ENCODE results near the gene ATG2A. TPM values are rescaled to one million over a fixed set of nuclear protein-coding genes. Genes with fewer than 3 reads are reported as not detected.

ATG2A gene
- total RNA-seq, 1 donor from 2014 or later: 24.8 TPM

- H3K4me3 ChIP-seq (ENCODE audit: low read depth, low read length): peak within 1 kb of the TSS; percentile 67
- H3K36me3 ChIP-seq (ENCODE audit: control insufficient read depth, insufficient read depth, low read length): no peaks in the 10 kb centered on the region
- no peak for TF ChIP-seq CTCF (IDR thresholded peaks at IDR 0.05; ENCODE audit: insufficient read depth, low read length, poor library complexity, severe bottlenecking)
- H3K27me3 ChIP-seq (ENCODE audit: control insufficient read depth, insufficient read depth, low read length): no peaks in the 10 kb centered on the region
- DNase-seq (ENCODE audit: low read depth): peak; percentile 90
Measured at GRCh38 chr11:64923944-64924909, 7.2 kb upstream of the ATG2A start, which contains the start of gene PPP2R5B. TSS of gene PPP2R5B (plus strand) at chr11:64924689. CDS start at chr11:64925735, 1,046 bp downstream.

DNA sequence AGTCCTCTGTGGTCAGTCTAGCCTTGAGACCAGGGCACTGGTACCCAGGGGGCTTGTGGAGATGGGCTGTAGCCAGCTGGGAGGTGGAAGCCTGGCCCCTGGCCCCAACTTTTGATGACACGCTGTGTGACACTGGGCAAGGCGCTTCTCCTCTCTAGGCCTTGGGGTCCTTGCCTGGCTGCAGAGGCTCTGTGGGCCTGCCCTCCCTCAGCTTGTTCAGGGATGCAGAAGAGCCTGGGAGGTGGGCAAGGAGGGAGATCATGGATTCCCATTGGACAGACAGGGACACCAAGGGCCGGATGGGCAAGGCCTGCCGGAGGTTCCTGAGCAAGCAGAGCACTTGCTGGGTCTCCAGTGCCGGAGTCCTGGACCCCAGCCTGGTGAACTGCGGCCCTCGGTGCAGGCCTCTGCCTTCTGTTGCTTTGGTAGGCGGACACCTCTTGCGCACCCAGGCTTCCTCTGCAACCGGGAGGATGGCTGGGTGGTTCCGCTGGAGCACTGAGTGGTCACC lies 6.2 kb upstream of the ATG2A start:
- Histone ChIP-seq H3K4me3 (ENCODE audit: low read depth, low read length) (no peak overlapping the region), H3K27me3 (ENCODE audit: control insufficient read depth, insufficient read depth, low read length) (no peaks in the 10 kb centered on the region), H3K36me3 (ENCODE audit: control insufficient read depth, insufficient read depth, low read length) (no peaks in the 10 kb centered on the region)
- DNase-seq (ENCODE audit: low read depth): no peak
- no peak for TF ChIP-seq CTCF (IDR thresholded peaks at IDR 0.05; ENCODE audit: insufficient read depth, low read length, poor library complexity, severe bottlenecking)

- H3K36me3 ChIP-seq (ENCODE audit: control insufficient read depth, insufficient read depth, low read length): no peaks in the 10 kb centered on the region
- TF ChIP-seq CTCF (IDR thresholded peaks at IDR 0.05; ENCODE audit: insufficient read depth, low read length, poor library complexity, severe bottlenecking): no peak
- no peak for DNase-seq (ENCODE audit: low read depth)
- no peak overlapping the region for H3K4me3 ChIP-seq (ENCODE audit: low read depth, low read length)
- no peaks in the 10 kb centered on the region for H3K27me3 ChIP-seq (ENCODE audit: control insufficient read depth, insufficient read depth, low read length)
Measured at GRCh38 chr11:64921384-64921783, 4.4 kb upstream of the ATG2A start.

DNA sequence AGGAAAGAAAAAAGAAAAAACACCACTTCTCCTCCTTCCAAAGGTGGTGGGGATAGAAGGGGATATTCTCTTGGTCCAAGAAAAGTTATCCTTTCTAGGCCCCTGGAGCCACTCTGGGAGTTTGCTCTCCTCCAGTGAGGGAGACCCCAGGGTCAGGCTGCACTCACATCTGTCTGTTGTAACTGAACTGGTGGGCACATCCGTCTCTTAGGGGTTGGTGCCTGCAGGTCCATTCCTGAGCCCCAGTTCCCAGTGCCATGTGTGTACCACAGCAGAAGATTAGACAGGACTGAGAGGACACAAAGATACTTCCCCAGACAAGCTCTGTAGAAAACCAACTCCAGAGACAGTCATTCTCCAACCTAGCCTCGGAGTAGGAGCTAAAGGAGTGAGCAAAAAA lies 3.1 kb upstream of the ATG2A start:
- no peak for DNase-seq (ENCODE audit: low read depth)
- Histone ChIP-seq H3K27me3 (ENCODE audit: control insufficient read depth, insufficient read depth, low read length) (no peaks in the 10 kb centered on the region), H3K4me3 (ENCODE audit: low read depth, low read length) (no peak overlapping the region), H3K36me3 (ENCODE audit: control insufficient read depth, insufficient read depth, low read length) (no peaks in the 10 kb centered on the region)
- TF ChIP-seq CTCF (IDR thresholded peaks at IDR 0.05; ENCODE audit: insufficient read depth, low read length, poor library complexity, severe bottlenecking): no peak

GRCh38 chr11:64919627-64920026 lies 2.6 kb upstream of the ATG2A start:
- DNase-seq (ENCODE audit: low read depth): no peak
- no peak for TF ChIP-seq CTCF (IDR thresholded peaks at IDR 0.05; ENCODE audit: insufficient read depth, low read length, poor library complexity, severe bottlenecking)

More at GRCh38 chr11:64919627-64920026, 2.6 kb upstream of the ATG2A start:
- H3K4me3 ChIP-seq (ENCODE audit: low read depth, low read length): no peak overlapping the region
- no peaks in the 10 kb centered on the region for H3K27me3 ChIP-seq (ENCODE audit: control insufficient read depth, insufficient read depth, low read length)
- H3K36me3 ChIP-seq (ENCODE audit: control insufficient read depth, insufficient read depth, low read length): no peaks in the 10 kb centered on the region
